ENCODE measurements around the gene CHST8.

Gene CHST8

GRCh38 chr19:33627526-33627925 is 5.8 kb downstream of the CHST8 start:
- H3K4me3 ChIP-seq (ENCODE audit: low read length): no peak overlapping the region
- H3K9me3 ChIP-seq (ENCODE audit: control insufficient read depth, insufficient read depth, low read length): no peaks in the 10 kb centered on the region
- no peaks in the 10 kb centered on the region for H3K36me3 ChIP-seq (ENCODE audit: control insufficient read depth, low read length)
- no peak overlapping the region for H3K4me2 ChIP-seq (ENCODE audit: low read length)
- no peaks in the 10 kb centered on the region for H3F3A ChIP-seq (ENCODE audit: control insufficient read depth, insufficient read depth)
- no peaks in the 10 kb centered on the region for H3K9me2 ChIP-seq (replicated peaks; ENCODE audit: control insufficient read depth, low read length)
- no peaks in the 10 kb centered on the region for H3K4me1 ChIP-seq (ENCODE audit: control insufficient read depth, low read length)
- H3K27ac ChIP-seq (ENCODE audit: low read depth, low read length): no peak overlapping the region
- no peak for TF ChIP-seq CTCF (IDR thresholded peaks at IDR 0.05; ENCODE audit: low read depth, low read length, poor library complexity, severe bottlenecking)
- H4K20me1 ChIP-seq (ENCODE audit: control insufficient read depth, insufficient read depth, low read depth, low read length): no peaks in the 10 kb centered on the region
- H3K79me2 ChIP-seq (ENCODE audit: control insufficient read depth, low read length): no peaks in the 10 kb centered on the region
- H3K27me3 ChIP-seq (ENCODE audit: control insufficient read depth, low read length): no peaks in the 10 kb centered on the region

GRCh38 chr19:33627962-33628839 is 6.4 kb downstream of the CHST8 start:
- Histone ChIP-seq H3K27ac (ENCODE audit: low read depth, low read length) (no peak overlapping the region), H3K4me3 (ENCODE audit: low read length) (no peak overlapping the region), H3K4me1 (ENCODE audit: control insufficient read depth, low read length) (no peaks in the 10 kb centered on the region), H3K9me3 (ENCODE audit: control insufficient read depth, insufficient read depth, low read length) (no peaks in the 10 kb centered on the region), H3F3A (ENCODE audit: control insufficient read depth, insufficient read depth) (no peaks in the 10 kb centered on the region), H3K4me2 (ENCODE audit: low read length) (no peak overlapping the region), H4K20me1 (ENCODE audit: control insufficient read depth, insufficient read depth, low read depth, low read length) (no peaks in the 10 kb centered on the region), H3K36me3 (ENCODE audit: control insufficient read depth, low read length) (no peaks in the 10 kb centered on the region), H3K27me3 (ENCODE audit: control insufficient read depth, low read length) (no peaks in the 10 kb centered on the region), H3K79me2 (ENCODE audit: control insufficient read depth, low read length) (no peaks in the 10 kb centered on the region), H3K9me2 (replicated peaks; ENCODE audit: control insufficient read depth, low read length) (no peaks in the 10 kb centered on the region)
- TF ChIP-seq CTCF (IDR thresholded peaks at IDR 0.05; ENCODE audit: low read depth, low read length, poor library complexity, severe bottlenecking): no peak

GRCh38 chr19:33628921-33629825 is 7.4 kb downstream of the CHST8 start:
- no peak overlapping the region for H3K27ac ChIP-seq (ENCODE audit: low read depth, low read length)
- no peak overlapping the region for H3K4me2 ChIP-seq (ENCODE audit: low read length)
- no peaks in the 10 kb centered on the region for H3F3A ChIP-seq (ENCODE audit: control insufficient read depth, insufficient read depth)
- H4K20me1 ChIP-seq (ENCODE audit: control insufficient read depth, insufficient read depth, low read depth, low read length): no peaks in the 10 kb centered on the region
- H3K27me3 ChIP-seq (ENCODE audit: control insufficient read depth, low read length): no peaks in the 10 kb centered on the region
- no peak overlapping the region for H3K4me3 ChIP-seq (ENCODE audit: low read length)
- no peak for TF ChIP-seq CTCF (IDR thresholded peaks at IDR 0.05; ENCODE audit: low read depth, low read length, poor library complexity, severe bottlenecking)
- TF ChIP-seq EZH2phosphoT487 (IDR thresholded peaks at IDR 0.05; ENCODE audit: borderline replicate concordance, low read length): no peak
- H3K79me2 ChIP-seq (ENCODE audit: control insufficient read depth, low read length): no peaks in the 10 kb centered on the region
- H3K9me2 ChIP-seq (replicated peaks; ENCODE audit: control insufficient read depth, low read length): no peaks in the 10 kb centered on the region
- no peaks in the 10 kb centered on the region for H3K4me1 ChIP-seq (ENCODE audit: control insufficient read depth, low read length)
- no peaks in the 10 kb centered on the region for H3K36me3 ChIP-seq (ENCODE audit: control insufficient read depth, low read length)
- no peaks in the 10 kb centered on the region for H3K9me3 ChIP-seq (ENCODE audit: control insufficient read depth, insufficient read depth, low read length)

Data from DOHH2 (cell line).